ENCODE results near the gene ZDHHC7.

The ZDHHC7 gene

DNA sequence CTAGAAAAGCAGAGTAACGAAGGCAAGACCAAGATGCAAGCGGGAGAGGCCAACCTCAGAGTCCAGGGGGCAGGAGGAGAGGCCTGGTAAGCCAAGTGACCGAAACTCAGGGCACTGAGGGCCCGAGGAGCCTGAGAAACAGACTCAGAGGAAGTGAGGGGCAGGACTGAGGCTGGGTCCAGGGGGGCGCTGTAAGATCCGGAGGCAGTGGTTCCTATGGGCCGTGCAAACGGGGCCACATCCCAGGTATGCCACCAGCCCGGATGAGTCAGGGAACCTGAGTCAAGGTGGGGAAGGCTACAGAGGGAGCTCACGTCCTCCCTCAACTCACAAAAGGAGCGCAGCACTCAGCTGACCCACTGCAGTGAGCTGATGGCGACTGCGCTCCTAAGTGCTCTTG lies 8.3 kb downstream of the ZDHHC7 start:
- ATAC-seq: no peak
- TF ChIP-seq SNAI2 (CRISPR knock-in tag; IDR thresholded peaks at IDR 0.05) (no peak), ZFP3 (CRISPR knock-in tag; IDR thresholded peaks at IDR 0.05) (no peak), ARNTL (CRISPR knock-in tag; IDR thresholded peaks at IDR 0.05; ENCODE audit: borderline replicate concordance, low read depth) (no peak), OSR1 (CRISPR knock-in tag; IDR thresholded peaks at IDR 0.05) (no peak), ZNF70 (CRISPR knock-in tag; IDR thresholded peaks at IDR 0.05) (no peak), ISL1 (CRISPR knock-in tag; IDR thresholded peaks at IDR 0.05) (no peak), TCF4 (CRISPR knock-in tag; IDR thresholded peaks at IDR 0.05; ENCODE audit: borderline replicate concordance) (no peak), BACH2 (CRISPR knock-in tag; IDR thresholded peaks at IDR 0.05; ENCODE audit: borderline replicate concordance) (no peak), RARB (CRISPR knock-in tag; IDR thresholded peaks at IDR 0.05) (no peak)

DNA sequence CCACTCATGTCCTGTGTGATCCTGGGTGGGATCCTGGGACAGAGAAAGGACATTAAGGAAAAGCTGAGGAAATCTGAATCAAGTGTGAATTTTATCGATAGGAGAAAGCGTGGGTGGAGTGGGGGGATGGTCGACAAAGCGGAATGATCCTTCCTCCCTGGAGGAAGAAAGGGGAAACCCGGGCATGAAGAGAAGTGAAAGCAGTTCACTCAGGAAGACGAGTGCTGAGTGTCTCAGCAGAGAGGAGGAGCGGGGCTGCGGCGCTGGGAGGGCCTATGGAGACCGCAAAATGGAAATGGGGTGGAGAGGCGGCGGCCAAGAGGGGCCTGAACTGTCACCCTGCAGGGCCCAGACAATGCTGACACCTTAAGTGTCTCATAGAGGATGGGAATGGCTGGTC lies 8.7 kb downstream of the ZDHHC7 start:
- TF ChIP-seq BACH2 (CRISPR knock-in tag; IDR thresholded peaks at IDR 0.05; ENCODE audit: borderline replicate concordance): no peak
- no peak for TF ChIP-seq PPARA (CRISPR knock-in tag; IDR thresholded peaks at IDR 0.05; ENCODE audit: borderline replicate concordance)
- TF ChIP-seq, protein P1, sequence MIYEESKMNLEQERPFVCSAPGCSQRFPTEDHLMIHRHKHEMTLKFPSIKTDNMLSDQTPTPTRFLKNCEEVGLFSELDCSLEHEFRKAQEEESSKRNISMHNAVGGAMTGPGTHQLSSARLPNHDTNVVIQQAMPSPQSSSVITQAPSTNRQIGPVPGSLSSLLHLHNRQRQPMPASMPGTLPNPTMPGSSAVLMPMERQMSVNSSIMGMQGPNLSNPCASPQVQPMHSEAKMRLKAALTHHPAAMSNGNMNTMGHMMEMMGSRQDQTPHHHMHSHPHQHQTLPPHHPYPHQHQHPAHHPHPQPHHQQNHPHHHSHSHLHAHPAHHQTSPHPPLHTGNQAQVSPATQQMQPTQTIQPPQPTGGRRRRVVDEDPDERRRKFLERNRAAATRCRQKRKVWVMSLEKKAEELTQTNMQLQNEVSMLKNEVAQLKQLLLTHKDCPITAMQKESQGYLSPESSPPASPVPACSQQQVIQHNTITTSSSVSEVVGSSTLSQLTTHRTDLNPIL (CRISPR knock-in tag; IDR thresholded peaks at IDR 0.05; ENCODE audit: low read depth): no peak
- TF ChIP-seq ZFP3 (CRISPR knock-in tag; IDR thresholded peaks at IDR 0.05): no peak
- no peak for TF ChIP-seq ZNF565 (CRISPR knock-in tag; conservative IDR thresholded peaks at IDR 0.05; ENCODE audit: low read depth)
- TF ChIP-seq ISL1 (CRISPR knock-in tag; IDR thresholded peaks at IDR 0.05): no peak
- TF ChIP-seq, protein P2, sequence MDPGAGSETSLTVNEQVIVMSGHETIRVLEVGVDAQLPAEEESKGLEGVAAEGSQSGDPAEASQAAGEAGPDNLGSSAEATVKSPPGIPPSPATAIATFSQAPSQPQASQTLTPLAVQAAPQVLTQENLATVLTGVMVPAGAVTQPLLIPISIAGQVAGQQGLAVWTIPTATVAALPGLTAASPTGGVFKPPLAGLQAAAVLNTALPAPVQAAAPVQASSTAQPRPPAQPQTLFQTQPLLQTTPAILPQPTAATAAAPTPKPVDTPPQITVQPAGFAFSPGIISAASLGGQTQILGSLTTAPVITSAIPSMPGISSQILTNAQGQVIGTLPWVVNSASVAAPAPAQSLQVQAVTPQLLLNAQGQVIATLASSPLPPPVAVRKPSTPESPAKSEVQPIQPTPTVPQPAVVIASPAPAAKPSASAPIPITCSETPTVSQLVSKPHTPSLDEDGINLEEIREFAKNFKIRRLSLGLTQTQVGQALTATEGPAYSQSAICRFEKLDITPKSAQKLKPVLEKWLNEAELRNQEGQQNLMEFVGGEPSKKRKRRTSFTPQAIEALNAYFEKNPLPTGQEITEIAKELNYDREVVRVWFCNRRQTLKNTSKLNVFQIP (CRISPR knock-in tag; IDR thresholded peaks at IDR 0.05; ENCODE audit: borderline replicate concordance, low read depth): no peak
- TF ChIP-seq SNAI2 (CRISPR knock-in tag; IDR thresholded peaks at IDR 0.05): no peak
- no peak for TF ChIP-seq ZC3H10 (CRISPR knock-in tag; IDR thresholded peaks at IDR 0.05)
- no peak for TF ChIP-seq OSR1 (CRISPR knock-in tag; IDR thresholded peaks at IDR 0.05)
- no peak for ATAC-seq

DNA sequence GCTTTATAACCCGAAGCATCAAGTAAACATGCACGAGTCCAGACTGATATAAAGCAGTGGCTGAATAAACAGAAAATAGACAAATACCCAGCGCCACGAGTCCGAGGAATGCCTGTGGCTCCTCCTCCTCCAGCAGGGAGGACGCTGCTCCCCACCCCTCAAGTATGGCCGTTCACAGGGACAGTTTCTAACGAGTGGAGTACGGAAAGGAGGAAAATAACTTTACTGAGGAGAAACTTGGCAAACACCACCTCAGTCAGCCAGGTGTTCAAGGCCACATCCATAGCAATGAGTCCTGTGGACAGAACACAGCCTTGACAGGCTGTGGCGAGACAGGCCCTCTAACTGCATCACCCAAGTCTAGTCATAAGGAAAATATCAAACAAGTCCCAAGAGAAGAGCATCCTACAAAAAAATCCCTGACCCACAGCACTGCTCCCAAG lies 9.2 kb downstream of the ZDHHC7 start:
- ATAC-seq: no peak
- TF ChIP-seq RARB (CRISPR knock-in tag; IDR thresholded peaks at IDR 0.05): no peak
- TF ChIP-seq GLIS3 (CRISPR knock-in tag; IDR thresholded peaks at IDR 0.05): no peak
- no peak for TF ChIP-seq CSDC2 (CRISPR knock-in tag; IDR thresholded peaks at IDR 0.05)
- no peak for TF ChIP-seq PPARA (CRISPR knock-in tag; IDR thresholded peaks at IDR 0.05; ENCODE audit: borderline replicate concordance)
- TF ChIP-seq, protein P1 (CRISPR knock-in tag; IDR thresholded peaks at IDR 0.05; ENCODE audit: low read depth): no peak
- no peak for TF ChIP-seq OSR1 (CRISPR knock-in tag; IDR thresholded peaks at IDR 0.05)
- no peak for TF ChIP-seq ZFP3 (CRISPR knock-in tag; IDR thresholded peaks at IDR 0.05)
- TF ChIP-seq ZNF8 (CRISPR knock-in tag; IDR thresholded peaks at IDR 0.05): no peak
- TF ChIP-seq ZFP30 (CRISPR knock-in tag; IDR thresholded peaks at IDR 0.05): no peak
- no peak for TF ChIP-seq BACH2 (CRISPR knock-in tag; IDR thresholded peaks at IDR 0.05; ENCODE audit: borderline replicate concordance)
- TF ChIP-seq, protein P2 (CRISPR knock-in tag; IDR thresholded peaks at IDR 0.05; ENCODE audit: borderline replicate concordance, low read depth): no peak
- TF ChIP-seq ARNTL (CRISPR knock-in tag; IDR thresholded peaks at IDR 0.05; ENCODE audit: borderline replicate concordance, low read depth): no peak
- TF ChIP-seq ZNF70 (CRISPR knock-in tag; IDR thresholded peaks at IDR 0.05): no peak
- TF ChIP-seq ESRRG (CRISPR knock-in tag; IDR thresholded peaks at IDR 0.05): no peak

DNA sequence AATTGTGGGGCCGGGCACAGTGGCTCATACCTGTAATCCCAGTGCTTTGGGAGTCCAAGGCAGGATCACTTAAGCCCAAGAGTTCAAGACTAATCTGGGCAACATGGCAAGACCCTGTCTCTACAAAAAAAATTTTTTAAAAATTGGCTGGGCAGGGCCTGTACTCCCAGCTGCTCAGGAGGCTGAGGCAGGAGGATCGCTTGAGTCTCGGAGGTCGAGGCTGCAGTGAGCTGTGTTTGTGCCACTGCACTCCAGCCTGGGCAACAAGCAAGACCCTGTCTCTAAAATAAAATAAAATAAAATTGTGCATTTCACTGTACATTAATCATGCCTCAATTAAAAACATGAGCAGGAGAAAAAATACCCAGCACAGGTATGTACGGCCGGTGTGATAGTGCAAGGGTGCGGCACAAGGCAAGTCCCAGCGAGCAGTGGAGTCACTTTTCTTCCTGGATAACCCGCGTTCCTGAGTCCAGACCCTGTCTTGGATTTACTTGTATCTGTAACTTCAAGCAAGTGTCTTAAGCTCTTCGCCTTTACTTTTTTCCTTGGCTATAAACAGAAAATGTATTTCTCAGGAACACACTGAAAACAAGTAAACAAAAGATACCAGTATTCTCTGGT lies 11.4 kb downstream of the ZDHHC7 start:
- TF ChIP-seq ESRRG (CRISPR knock-in tag; IDR thresholded peaks at IDR 0.05) (no peak), TOX (CRISPR knock-in tag; IDR thresholded peaks at IDR 0.05; ENCODE audit: borderline replicate concordance) (no peak), OSR1 (CRISPR knock-in tag; IDR thresholded peaks at IDR 0.05) (no peak), CSDC2 (CRISPR knock-in tag; IDR thresholded peaks at IDR 0.05) (no peak), RARB (CRISPR knock-in tag; IDR thresholded peaks at IDR 0.05) (no peak), ARNTL (CRISPR knock-in tag; IDR thresholded peaks at IDR 0.05; ENCODE audit: borderline replicate concordance, low read depth) (no peak), ZFP3 (CRISPR knock-in tag; IDR thresholded peaks at IDR 0.05) (no peak), ISL1 (CRISPR knock-in tag; IDR thresholded peaks at IDR 0.05) (no peak), ZNF8 (CRISPR knock-in tag; IDR thresholded peaks at IDR 0.05) (no peak)
- TF ChIP-seq, protein P2 (CRISPR knock-in tag; IDR thresholded peaks at IDR 0.05; ENCODE audit: borderline replicate concordance, low read depth): no peak
- TF ChIP-seq, protein P3, sequence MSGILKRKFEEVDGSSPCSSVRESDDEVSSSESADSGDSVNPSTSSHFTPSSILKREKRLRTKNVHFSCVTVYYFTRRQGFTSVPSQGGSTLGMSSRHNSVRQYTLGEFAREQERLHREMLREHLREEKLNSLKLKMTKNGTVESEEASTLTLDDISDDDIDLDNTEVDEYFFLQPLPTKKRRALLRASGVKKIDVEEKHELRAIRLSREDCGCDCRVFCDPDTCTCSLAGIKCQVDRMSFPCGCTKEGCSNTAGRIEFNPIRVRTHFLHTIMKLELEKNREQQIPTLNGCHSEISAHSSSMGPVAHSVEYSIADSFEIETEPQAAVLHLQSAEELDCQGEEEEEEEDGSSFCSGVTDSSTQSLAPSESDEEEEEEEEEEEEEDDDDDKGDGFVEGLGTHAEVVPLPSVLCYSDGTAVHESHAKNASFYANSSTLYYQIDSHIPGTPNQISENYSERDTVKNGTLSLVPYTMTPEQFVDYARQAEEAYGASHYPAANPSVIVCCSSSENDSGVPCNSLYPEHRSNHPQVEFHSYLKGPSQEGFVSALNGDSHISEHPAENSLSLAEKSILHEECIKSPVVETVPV (CRISPR knock-in tag; IDR thresholded peaks at IDR 0.05): no peak
- TF ChIP-seq, protein P4, sequence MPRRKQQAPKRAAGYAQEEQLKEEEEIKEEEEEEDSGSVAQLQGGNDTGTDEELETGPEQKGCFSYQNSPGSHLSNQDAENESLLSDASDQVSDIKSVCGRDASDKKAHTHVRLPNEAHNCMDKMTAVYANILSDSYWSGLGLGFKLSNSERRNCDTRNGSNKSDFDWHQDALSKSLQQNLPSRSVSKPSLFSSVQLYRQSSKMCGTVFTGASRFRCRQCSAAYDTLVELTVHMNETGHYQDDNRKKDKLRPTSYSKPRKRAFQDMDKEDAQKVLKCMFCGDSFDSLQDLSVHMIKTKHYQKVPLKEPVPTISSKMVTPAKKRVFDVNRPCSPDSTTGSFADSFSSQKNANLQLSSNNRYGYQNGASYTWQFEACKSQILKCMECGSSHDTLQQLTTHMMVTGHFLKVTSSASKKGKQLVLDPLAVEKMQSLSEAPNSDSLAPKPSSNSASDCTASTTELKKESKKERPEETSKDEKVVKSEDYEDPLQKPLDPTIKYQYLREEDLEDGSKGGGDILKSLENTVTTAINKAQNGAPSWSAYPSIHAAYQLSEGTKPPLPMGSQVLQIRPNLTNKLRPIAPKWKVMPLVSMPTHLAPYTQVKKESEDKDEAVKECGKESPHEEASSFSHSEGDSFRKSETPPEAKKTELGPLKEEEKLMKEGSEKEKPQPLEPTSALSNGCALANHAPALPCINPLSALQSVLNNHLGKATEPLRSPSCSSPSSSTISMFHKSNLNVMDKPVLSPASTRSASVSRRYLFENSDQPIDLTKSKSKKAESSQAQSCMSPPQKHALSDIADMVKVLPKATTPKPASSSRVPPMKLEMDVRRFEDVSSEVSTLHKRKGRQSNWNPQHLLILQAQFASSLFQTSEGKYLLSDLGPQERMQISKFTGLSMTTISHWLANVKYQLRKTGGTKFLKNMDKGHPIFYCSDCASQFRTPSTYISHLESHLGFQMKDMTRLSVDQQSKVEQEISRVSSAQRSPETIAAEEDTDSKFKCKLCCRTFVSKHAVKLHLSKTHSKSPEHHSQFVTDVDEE (CRISPR knock-in tag; IDR thresholded peaks at IDR 0.05): no peak

More for the DNA sequence above, 11.4 kb downstream of the ZDHHC7 start:
- ATAC-seq: no peak
